Activated T-helper 1 cell treated with Interleukin-2 at 50 U/mL for 16 hours (primary cell): ENCODE data around the gene LRRC74B.
A peak's percentile ranks its signal among the peaks of the same experiment; 100 is the strongest.

Experiments used
- DNase-seq: peaks from one replicate; pipeline ENCODE4 v3.0.0-alpha.2; 2020; ENCODE audit warnings: low read depth

Gene LRRC74B

GRCh38 chr22:21014202-21014725, 31.5 kb upstream of the LRRC74B start:
- DNase-seq, result peak; percentile 80

- DNase-seq, result no peak
These were observed 30.9 kb upstream of the LRRC74B start, which contains the start of gene P2RX6 for GRCh38 chr22:21014726-21015465. Gene P2RX6 (plus strand): TSS chr22:21015165. CDS start chr22:21015175, 10 bp downstream.

GRCh38 chr22:21015466-21016006, 30.2 kb upstream of the LRRC74B start:
- no peak for DNase-seq

- no peak for DNase-seq
These were observed 28.9 kb upstream of the LRRC74B start for GRCh38 chr22:21016644-21017420.

GRCh38 chr22:21018314-21018713, 27.4 kb upstream of the LRRC74B start:
- no peak for DNase-seq

GRCh38 chr22:21020802-21021429, 24.8 kb upstream of the LRRC74B start:
- no peak for DNase-seq

- DNase-seq, result no peak
These were observed 23.2 kb upstream of the LRRC74B start for GRCh38 chr22:21022507-21022906.

GRCh38 chr22:21022955-21023614, 22.7 kb upstream of the LRRC74B start:
- no peak for DNase-seq

- DNase-seq, result no peak
These were observed 20.5 kb upstream of the LRRC74B start for GRCh38 chr22:21025266-21025665.

- DNase-seq, result no peak
These were observed 19.7 kb upstream of the LRRC74B start for GRCh38 chr22:21025763-21026755.

GRCh38 chr22:21026783-21027692, 18.7 kb upstream of the LRRC74B start:
- no peak for DNase-seq

- no peak for DNase-seq
These were observed 17.2 kb upstream of the LRRC74B start for GRCh38 chr22:21028277-21029251.

GRCh38 chr22:21029486-21030025, 16.2 kb upstream of the LRRC74B start:
- no peak for DNase-seq

- DNase-seq, result no peak
These were observed 15.7 kb upstream of the LRRC74B start for GRCh38 chr22:21030032-21030431.

GRCh38 chr22:21030621-21031544, 14.9 kb upstream of the LRRC74B start:
- DNase-seq, result no peak

GRCh38 chr22:21031545-21032036, 14.2 kb upstream of the LRRC74B start:
- DNase-seq, result no peak
